ENCODE data around the gene POLR2M.

Gene POLR2M

DNA sequence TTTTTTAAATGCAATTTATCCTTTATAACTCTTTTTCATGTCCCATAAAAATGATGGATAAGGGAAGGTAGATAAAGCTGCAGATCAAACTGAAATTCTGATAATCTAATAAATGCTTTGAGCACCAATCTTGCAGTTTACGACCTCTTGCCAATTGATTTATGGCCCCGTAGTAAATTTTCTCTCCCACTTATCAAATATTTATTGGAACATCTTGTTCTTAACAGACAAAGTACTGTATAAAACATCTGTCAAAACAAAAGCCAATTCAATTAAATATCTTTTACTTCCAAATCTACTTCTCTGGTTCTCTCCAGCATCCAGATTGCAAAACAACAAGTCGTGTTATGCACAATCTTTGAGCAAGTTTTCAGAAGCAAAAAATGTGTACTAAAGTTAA is 34.6 kb downstream of the POLR2M start:
- no peak for DNase-seq

DNA sequence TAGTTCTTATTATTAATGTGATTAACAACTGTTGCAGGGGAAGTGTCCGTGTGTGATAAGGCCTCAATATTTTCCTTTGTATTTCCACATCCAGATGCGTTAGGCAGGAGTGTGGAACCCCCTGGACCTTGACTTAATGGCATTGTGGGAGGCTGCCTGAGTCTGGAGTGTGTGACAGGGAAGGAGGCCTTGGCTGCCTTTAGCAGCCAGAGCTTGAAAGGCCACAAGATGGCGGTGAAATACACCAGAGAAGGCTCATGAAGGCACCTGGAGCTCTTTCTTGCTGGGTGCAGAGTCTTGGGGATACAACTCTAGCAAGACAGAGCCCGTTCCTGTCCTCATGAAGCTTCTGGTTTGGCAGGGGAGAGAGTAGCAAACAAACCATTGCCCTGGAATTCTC is 36.9 kb downstream of the POLR2M start:
- no peak for DNase-seq

DNA sequence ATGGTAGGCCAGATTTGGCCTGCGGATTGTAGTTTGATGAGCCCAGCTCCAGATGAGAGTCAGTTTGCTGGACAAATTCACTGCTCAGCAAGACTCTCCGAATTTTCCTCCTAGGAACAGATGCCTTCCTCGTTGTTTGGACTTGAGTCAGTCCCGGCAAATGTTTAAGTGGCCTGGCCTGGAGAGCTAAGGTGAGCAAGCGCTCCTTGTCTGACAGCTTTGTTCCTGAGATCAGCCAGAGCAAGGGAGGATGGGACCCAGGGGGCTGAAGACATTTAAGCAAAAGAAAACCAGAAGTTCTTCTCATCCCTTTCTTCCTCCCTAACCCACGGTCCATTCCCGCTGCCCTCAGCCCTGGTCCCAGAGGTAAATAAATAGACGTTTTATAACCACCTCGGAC is 40.3 kb downstream of the POLR2M start:
- DNase-seq = no peak

DNA sequence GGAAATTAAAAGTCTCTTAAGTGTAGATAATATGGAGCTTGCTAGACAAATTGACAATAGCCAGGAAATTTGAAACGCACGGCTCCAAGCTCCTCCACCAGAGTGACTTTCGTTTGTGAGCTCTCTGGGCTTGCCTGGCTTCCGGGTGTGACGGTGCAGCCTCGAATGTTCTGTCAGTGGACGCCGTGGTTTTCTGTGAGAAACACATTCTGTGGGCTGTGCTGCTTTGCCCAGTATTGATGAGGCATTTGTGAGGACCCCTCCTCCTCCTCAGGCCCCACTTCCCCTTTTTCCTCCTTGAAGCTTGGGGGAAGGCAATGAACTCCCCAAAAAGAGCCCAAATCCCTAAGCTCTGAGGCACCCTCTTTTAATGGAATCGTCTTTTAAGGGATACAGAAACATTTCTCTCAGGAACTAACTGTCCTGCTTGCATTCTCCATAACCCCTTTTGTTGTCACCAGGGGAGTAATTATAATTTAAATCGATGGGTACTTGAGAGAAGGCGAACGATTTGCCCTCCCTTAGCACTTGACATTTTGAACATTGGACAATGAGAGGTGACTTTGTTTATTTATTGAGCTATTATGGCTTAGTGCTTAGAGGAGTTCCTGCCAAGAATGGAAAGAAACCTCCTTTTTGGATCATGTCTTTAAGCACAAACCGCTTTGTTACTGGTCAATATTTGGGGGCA is 40.8 kb downstream of the POLR2M start:
- peak; percentile 38 for DNase-seq

DNA sequence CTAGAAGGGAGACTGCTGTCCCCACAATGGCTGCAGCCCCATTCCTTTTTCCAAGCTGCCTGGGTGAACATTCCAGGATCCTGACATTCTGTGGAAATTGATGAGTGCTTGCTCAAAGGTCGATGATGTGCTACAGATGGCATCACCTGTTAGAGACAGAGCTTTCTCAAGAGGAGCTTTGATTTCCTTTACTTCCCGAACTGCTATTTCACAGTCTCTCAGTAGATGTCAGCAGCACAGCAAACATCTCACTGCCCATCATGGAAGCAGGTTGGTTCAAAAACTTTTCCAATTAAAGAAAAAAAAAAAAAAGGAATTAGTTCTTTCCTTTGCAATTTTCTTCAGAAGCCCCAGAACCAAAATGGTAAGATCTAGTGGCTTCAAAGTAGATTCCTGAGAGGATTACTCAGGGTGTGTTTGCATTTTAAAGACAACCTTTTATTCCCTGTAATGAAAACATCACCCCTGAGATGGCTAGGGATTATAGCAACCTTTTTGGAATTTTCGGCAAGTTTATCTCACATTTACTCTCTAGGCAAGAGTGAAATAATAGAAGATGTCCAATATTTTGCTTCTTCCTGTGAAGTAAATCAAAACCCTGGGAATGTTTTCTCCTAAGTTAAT is 44.8 kb downstream of the POLR2M start:
- no peak for DNase-seq

DNA sequence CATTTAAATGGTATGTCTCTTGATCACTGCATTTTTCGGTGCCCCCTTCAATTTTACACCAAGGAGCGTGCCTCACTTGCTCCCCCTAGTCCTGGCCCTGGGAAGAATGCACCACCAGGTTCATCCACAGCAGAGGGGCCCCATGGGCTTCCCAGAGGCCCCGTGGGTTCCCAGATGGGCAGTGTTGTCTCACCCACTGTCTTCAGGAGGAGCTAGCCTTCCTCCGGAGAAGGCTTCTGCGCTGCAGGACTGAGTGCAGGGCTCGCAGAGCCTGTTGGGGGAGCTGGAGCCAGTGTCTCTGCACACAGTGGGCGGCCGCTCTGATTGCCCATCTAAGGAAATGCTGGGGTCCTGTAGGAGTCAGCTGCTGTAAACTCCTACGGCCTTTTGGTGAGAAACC is 45.9 kb downstream of the POLR2M start:
- DNase-seq = no peak

DNA sequence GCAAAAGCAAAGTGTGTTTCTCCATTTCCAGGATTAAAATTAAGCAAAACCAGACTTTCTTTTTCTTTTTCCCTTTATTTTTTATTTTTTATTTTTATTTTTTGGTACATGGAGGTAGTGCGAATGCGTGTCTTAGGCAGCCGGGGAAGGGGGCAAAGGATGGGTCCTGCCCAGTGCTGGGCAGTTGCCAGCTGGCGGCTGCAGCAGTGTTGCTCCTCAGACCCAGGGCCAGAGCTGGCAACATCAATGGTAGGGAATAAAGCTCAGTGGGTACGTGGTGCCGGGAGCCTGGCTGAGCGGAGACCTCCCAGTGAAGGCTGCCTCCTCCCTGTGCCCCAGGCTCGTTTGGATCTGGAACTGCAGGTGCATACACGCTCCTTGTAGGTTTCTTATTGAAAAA is 46.3 kb downstream of the POLR2M start:
- no peak for DNase-seq

DNA sequence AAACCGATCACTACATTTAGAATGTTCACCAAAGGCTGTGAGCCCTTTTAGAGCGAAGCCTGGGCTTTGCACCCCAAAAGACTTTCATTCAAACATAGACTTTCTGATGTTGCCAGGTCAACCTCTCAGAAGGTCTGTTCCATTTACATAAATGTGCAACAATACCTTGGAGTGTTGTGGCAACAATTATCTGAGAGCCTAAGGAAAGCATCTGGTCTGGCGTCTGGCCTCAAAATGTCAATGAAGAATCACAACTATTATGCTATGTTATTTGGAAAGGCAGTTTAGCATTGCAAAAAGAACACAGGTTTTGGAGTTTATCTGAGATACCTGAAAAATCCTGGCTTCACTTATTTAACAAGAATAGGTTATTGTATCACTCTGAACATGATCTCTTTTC is 50.0 kb downstream of the POLR2M start:
- no peak for DNase-seq

DNA sequence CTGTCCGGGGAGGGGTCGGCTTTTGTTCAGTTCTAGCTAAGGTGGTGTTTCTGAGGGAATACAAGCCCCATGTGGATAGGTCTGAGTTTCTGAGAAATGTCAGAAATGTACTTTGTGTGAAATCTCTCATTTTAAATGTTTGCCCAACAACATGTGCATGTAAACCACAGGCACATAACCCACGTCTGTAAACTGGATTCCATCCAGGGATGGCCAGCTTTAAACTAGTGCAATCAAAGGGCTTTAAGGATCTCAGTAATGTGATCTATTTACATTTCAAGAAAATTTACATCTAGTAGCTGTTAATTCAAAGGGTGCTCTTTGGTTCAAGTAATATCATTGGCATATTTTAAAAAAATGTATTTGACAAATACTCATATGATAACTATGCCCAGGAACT is 52.0 kb downstream of the POLR2M start:
- no peak for DNase-seq

DNA sequence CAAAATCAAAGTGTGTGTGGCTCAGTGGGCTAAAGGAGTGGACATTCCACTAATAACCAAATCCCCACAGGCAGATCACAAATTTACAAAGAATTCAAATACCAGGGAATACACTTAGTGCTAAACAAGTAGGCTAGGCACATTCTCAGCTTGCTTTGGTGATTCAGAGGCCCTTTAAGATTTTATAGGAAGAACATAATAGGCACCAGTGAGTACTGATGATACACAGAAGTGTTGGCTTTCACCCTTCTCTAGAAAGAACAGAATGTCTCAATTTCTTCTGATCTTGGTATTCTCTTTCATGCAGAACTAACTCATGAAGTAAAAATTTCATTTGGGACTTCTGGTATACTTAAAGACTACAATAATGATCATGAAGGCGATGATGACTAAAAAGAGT is 55.0 kb downstream of the POLR2M start:
- DNase-seq = no peak

DNA sequence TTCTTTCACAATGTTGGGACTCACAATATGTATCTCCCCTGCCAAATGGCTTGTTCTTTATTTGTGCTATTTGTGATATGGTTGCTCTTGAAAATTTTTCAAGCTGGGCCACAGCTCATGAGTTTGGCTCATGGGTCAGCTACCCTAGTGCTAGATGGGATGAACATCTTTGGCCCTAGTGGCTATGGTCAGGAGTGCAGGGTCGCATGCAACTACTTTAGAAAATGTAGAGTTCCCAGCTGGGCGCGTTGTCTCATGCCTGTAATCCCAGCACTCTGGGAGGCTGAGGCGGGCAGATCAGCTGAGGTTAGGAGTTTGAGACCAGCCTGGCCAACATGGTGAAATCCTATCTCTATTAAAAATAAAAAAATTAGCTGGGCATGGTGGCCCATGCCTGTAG is 55.8 kb downstream of the POLR2M start:
- no peak for DNase-seq

DNA sequence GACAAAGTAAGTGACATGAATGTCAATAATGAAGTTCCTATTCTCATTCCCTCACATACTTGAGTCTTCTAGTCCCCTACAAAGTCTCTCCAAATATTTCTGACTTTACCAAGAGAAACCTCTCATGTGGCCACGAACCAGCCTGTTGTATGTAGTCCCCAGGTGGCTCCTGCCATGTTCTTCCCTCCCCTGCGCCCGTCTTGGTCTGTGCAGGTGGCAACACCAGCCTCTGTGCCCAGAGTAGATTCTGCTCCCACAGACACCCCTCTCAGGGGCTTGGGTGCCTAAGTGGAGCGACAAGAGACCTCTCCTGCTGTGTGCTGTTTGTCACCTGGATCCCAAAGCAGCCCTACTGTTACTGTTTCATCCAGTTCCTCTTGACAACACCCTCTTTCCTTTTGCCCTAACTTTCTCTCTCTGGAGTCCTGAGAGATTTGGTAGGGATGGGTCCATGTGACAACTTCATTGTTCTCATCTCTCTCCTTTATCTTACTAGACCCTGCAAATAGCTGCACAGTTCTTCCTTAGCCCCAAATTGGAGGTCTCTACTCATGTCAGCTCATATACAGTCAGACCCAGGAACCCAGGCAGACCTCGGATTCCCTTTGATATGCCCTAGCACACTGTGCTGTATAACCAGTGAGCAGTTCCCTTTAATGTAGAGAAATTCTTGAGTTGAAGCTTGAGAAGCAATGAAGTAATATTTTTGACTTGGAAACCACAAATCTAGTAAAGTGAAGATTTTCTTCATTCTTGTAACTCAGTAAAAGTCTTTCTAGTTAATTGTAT is 56.9 kb downstream of the POLR2M start:
- no peak for DNase-seq
